Islet of Langerhans (tissue), 1 donor: ENCODE data around the gene IL4I1.

Experiments
- FAIRE-seq: peaks from one replicate; lab custom pipeline; 2011; peaks lifted over from hg19 to GRCh38; lab: Jason Lieb, UNC

The IL4I1 gene

GRCh38 chr19:49877879-49878743 is 18.6 kb downstream of the IL4I1 start:
- FAIRE-seq = no peak

GRCh38 chr19:49877020-49877878 is 19.4 kb downstream of the IL4I1 start, which contains the start of the genes AKT1S1 and TBC1D17:
AKT1S1 (minus strand) TSS chr19:49877355; CDS start chr19:49873295, 4,060 bp downstream.
TBC1D17 (plus strand) TSS chr19:49877702; CDS start chr19:49877724, 22 bp downstream.
- FAIRE-seq = peak; percentile 97

GRCh38 chr19:49876422-49877019 is 20.2 kb downstream of the IL4I1 start:
- FAIRE-seq = no peak

- FAIRE-seq = no peak
These were observed 20.7 kb downstream of the IL4I1 start for GRCh38 chr19:49875857-49876421.

GRCh38 chr19:49875177-49875576 is 21.5 kb downstream of the IL4I1 start:
- no peak for FAIRE-seq

- no peak for FAIRE-seq
These were observed 22.1 kb downstream of the IL4I1 start for GRCh38 chr19:49874503-49875157.

- FAIRE-seq = no peak
These were observed 22.9 kb downstream of the IL4I1 start for GRCh38 chr19:49873834-49874233.

- no peak for FAIRE-seq
These were observed 23.6 kb downstream of the IL4I1 start for GRCh38 chr19:49873129-49873521.

- no peak for FAIRE-seq
These were observed 24.2 kb downstream of the IL4I1 start for GRCh38 chr19:49872245-49873128.

- no peak for FAIRE-seq
These were observed 25.2 kb downstream of the IL4I1 start for GRCh38 chr19:49871349-49871985.

- FAIRE-seq = no peak
These were observed 26.3 kb downstream of the IL4I1 start for GRCh38 chr19:49870309-49870901.

- FAIRE-seq = peak; percentile 100
These were observed 27.0 kb downstream of the IL4I1 start for GRCh38 chr19:49869484-49870308.

- no peak for FAIRE-seq
These were observed 27.6 kb downstream of the IL4I1 start for GRCh38 chr19:49869009-49869483.

- FAIRE-seq = no peak
These were observed 29.5 kb downstream of the IL4I1 start, which contains the start of gene PNKP for GRCh38 chr19:49866933-49867782. PNKP (minus strand) TSS chr19:49867576; CDS start chr19:49867204, 372 bp downstream.

- FAIRE-seq = no peak
These were observed 31.8 kb downstream of the IL4I1 start for GRCh38 chr19:49864890-49865289.

GRCh38 chr19:49863935-49864320 is 32.8 kb downstream of the IL4I1 start:
- no peak for FAIRE-seq

- no peak for FAIRE-seq
These were observed 33.3 kb downstream of the IL4I1 start for GRCh38 chr19:49863254-49863934.
